HepG2 (cell line): Measurements from ENCODE around the gene KIF3A. TPM values are rescaled to one million over a fixed set of nuclear protein-coding genes. Genes with fewer than 3 reads are reported as not detected.

ENCODE experiments used
- MEIS1 ChIP-seq: sonication (generic); formaldehyde crosslinking; IDR thresholded peaks from 2 replicates; pipeline ENCODE4 v1.9.0; 2021; ENCODE audit warnings: mild to moderate bottlenecking, missing genetic modification reagents, moderate library complexity, borderline replicate concordance
- ZFP1 ChIP-seq: IDR thresholded peaks from 2 replicates; pipeline ENCODE4 v1.6.1; 2016
- ZNF446 ChIP-seq: sonication (generic); formaldehyde crosslinking; IDR thresholded peaks from 2 replicates; pipeline ENCODE4 v1.5.0; 2020; ENCODE audit warnings: mild to moderate bottlenecking, missing genetic modification reagents
- ZNF780A ChIP-seq: sonication (generic); formaldehyde crosslinking; IDR thresholded peaks from 2 replicates; pipeline ENCODE4 v1.8.0; 2022; ENCODE audit warnings: mild to moderate bottlenecking, missing genetic modification reagents, moderate library complexity
- polyA plus RNA-seq, 8 experiments: library from polyadenylated mRNA; depleted of rRNA in 3 of 8; stranded (reverse) in 7 of 8; unstranded in 1 of 8; fragments of >200 nt; fragmentation: Illumina TruSeq in 4 of 8; extraction: Trizol in 4 of 8; gene quantifications; 2 replicates each; pipeline versions ENCODE4 v1.2.1 to v1.2.3, GENCODE V29; 2011 to 2016; ENCODE audit warnings: low read depth in 4 of 8, missing spikeins in 1 of 8, mixed read lengths in 1 of 8; ENCODE audit not compliant: insufficient read depth in 1 of 8
- total RNA-seq, 5 experiments: library from RNA; depleted of rRNA; stranded (reverse); fragments of >200 nt; fragmentation: Illumina TruSeq; extraction: Trizol; gene quantifications; 2 replicates each; pipeline ENCODE4 v1.2.3, GENCODE V29; 2016; ENCODE audit warnings: low read depth in 1 of 5
- TF ChIP-seq, protein P1 (sequence below), 2 experiments: fragments of 450-650 bp in 1 of 2; sonication (generic) in 1 of 2; formaldehyde crosslinking in 1 of 2; IDR thresholded peaks; 2 replicates each; pipeline versions ENCODE4 v1.6.1 to v1.8.0; 2016 to 2022; ENCODE audit warnings: antibody characterized with exemption in 1 of 2, mild to moderate bottlenecking in 1 of 2, missing genetic modification reagents in 1 of 2
- TF ChIP-seq, protein P2 (sequence below), 2 experiments: sonication (generic) in 1 of 2; formaldehyde crosslinking in 1 of 2; IDR thresholded peaks; 2 replicates each; pipeline versions ENCODE4 v1.6.1 to v1.9.0; 2014 to 2022; ENCODE audit warnings: antibody characterized with exemption in 1 of 2, borderline replicate concordance in 1 of 2, inconsistent platforms in 1 of 2, low read depth in 1 of 2, missing genetic modification reagents in 1 of 2

The KIF3A gene
- total and polyA plus RNA-seq, 2 of the 13 experiments (the other 11 are each of a cell fraction or from before 2014, with no cell fraction given) = 2.3 to 8.4 TPM

DNA sequence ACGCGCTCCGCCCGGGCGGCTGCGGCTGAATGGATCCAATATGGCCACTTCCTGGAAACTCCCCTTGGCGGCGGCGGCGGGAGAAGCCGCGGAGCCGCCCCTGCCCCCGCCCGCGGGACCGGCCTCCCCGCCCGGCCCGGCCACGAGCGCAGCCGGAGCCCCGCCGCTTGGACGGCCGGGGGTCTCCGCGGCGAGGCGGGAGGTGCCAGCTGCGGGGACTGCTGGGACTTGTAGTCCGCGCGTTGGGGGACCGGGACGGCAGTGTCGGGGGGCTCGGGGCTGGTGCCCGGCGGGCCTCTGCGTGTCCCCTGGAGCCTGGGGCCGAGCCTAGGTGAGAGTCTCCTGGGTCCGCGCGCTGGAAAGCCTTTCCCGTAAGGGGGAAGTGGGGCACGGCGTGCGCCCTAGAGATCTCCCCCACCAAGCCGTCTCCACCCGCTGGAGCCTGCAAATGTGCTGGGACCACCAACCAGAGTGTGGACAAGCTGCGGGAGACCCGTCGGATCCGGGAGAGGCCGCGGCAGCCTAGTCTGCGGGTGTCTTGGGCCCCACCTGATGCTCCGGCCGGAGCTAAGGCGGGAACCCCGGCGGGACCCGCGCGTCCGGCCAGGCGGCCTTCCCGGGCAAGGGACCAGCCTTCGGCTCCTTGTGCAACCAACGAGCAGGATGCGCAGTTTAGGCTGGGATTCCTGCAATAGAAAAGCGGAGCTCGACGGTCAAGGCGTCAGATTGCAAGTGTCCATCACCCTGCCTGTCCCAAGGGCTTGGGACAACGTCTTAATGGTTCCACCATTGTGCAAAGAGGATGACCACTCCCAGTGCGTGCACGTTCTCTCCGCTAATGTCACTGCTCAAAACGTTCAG, 40.1 kb upstream of the KIF3A start, which contains the start of gene SEPTIN8 (continued):
- TF ChIP-seq, protein P1, sequence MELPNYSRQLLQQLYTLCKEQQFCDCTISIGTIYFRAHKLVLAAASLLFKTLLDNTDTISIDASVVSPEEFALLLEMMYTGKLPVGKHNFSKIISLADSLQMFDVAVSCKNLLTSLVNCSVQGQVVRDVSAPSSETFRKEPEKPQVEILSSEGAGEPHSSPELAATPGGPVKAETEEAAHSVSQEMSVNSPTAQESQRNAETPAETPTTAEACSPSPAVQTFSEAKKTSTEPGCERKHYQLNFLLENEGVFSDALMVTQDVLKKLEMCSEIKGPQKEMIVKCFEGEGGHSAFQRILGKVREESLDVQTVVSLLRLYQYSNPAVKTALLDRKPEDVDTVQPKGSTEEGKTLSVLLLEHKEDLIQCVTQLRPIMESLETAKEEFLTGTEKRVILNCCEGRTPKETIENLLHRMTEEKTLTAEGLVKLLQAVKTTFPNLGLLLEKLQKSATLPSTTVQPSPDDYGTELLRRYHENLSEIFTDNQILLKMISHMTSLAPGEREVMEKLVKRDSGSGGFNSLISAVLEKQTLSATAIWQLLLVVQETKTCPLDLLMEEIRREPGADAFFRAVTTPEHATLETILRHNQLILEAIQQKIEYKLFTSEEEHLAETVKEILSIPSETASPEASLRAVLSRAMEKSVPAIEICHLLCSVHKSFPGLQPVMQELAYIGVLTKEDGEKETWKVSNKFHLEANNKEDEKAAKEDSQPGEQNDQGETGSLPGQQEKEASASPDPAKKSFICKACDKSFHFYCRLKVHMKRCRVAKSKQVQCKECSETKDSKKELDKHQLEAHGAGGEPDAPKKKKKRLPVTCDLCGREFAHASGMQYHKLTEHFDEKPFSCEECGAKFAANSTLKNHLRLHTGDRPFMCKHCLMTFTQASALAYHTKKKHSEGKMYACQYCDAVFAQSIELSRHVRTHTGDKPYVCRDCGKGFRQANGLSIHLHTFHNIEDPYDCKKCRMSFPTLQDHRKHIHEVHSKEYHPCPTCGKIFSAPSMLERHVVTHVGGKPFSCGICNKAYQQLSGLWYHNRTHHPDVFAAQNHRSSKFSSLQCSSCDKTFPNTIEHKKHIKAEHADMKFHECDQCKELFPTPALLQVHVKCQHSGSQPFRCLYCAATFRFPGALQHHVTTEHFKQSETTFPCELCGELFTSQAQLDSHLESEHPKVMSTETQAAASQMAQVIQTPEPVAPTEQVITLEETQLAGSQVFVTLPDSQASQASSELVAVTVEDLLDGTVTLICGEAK (IDR thresholded peaks at IDR 0.05) = no peak
- TF ChIP-seq, protein P1 (CRISPR knock-in tag; IDR thresholded peaks at IDR 0.05) = peak; percentile 26; the same call in 1 of the 2 replicates
- TF ChIP-seq ZFP1 (CRISPR knock-in tag) (no peak), MEIS1 (CRISPR knock-in tag) (no peak), ZNF446 (no peak), ZNF780A (CRISPR knock-in tag) (no peak)
- TF ChIP-seq, protein P2, sequence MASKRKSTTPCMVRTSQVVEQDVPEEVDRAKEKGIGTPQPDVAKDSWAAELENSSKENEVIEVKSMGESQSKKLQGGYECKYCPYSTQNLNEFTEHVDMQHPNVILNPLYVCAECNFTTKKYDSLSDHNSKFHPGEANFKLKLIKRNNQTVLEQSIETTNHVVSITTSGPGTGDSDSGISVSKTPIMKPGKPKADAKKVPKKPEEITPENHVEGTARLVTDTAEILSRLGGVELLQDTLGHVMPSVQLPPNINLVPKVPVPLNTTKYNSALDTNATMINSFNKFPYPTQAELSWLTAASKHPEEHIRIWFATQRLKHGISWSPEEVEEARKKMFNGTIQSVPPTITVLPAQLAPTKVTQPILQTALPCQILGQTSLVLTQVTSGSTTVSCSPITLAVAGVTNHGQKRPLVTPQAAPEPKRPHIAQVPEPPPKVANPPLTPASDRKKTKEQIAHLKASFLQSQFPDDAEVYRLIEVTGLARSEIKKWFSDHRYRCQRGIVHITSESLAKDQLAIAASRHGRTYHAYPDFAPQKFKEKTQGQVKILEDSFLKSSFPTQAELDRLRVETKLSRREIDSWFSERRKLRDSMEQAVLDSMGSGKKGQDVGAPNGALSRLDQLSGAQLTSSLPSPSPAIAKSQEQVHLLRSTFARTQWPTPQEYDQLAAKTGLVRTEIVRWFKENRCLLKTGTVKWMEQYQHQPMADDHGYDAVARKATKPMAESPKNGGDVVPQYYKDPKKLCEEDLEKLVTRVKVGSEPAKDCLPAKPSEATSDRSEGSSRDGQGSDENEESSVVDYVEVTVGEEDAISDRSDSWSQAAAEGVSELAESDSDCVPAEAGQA (IDR thresholded peaks at IDR 0.05; ENCODE audit: low read depth) = no peak; the same call in 1 of the 2 replicates
- TF ChIP-seq, protein P2 (CRISPR knock-in tag; IDR thresholded peaks at IDR 0.05; ENCODE audit: borderline replicate concordance) = no peak
